GM19395 (cell line): ENCODE measurements around the gene NOA1.
"Not testable (repeated sequence)": the region's sequence is repeated elsewhere in the genome, so short reads cannot be mapped to it uniquely, and the experiment has no call there.

Source experiments
- ATAC-seq: cut with Tn5 transposase; IDR thresholded peaks from one replicate; pipeline ENCODE4 v1.9.1; 2021; ENCODE audit warnings: mild to moderate bottlenecking, moderate library complexity; ENCODE audit not compliant: unreplicated experiment

Gene NOA1

DNA sequence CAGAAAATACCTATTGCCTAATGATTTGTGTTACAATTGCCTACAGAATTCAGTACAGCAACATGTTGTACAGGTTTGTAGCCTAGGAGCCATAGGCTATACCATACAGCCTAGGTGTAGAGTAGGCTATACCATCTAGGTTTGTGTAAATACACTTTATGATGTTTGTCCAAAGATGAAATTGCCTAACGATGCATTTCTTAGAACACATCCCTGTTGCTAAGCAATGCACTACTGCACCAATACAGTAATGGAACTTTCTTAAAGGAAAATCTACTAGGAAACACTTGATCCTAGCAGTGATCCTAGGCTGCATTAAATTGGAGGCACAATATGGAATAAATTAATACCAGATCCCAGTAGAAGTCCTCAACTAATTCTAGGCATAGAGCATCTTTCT, 18.3 kb downstream of the NOA1 start:
- no peak for ATAC-seq

DNA sequence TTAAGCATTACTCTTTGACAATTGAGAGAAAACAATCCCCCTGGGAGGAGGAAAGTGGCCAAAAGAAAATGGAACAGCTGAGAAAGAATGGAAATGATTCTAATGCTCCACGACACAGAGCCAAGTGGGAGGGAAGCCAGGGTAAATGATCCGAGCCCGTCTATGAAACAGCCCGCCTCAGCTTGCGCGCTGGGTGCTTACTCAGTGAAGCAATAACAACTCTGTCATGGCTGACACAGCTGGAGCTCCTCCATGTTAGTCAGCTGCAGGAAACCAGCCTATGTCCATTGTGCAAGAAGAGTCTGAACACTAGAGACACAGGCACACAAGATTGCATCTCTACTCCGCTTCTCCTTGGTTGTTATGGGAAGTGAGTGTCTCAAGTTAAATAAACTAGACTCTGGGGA, 19.3 kb downstream of the NOA1 start:
- ATAC-seq: no peak

DNA sequence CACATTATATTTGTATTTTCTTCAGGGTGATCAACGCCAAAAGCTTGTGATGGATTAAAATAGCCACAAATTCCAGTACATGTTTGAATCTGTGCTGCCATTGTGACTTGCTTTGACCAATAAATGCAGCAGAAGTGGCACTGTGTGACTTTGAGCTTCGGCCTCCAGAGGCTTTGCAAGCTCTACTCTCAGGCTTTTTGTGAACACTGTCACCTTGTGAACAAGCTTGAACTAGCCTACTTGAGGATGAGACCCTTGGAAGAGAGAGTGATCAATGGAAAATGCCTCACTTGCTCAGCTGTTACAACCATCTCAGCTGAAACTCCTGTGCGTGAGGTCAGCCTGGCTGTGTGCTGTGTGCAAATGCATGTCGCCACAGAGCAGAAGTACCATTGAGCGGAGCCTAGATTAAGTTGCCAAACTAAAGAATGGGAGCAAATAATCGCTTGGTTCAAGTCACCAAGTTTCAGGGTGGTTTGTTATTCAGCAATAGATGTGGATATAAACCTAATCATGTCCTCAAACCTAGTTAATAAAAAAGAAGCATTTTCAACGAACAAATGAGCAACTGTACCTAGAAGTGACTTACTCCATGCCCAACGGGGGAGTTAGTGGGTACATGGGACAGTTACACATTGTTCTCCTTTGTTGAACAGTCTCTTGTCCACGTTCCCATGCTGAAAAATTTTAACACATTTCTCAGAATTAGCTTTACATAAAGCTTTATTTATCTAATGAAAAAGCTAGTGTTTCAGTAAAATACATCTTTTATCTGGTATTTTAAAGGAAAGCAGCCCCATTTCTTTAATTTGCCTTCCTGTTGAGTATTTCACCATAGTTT, 23.5 kb downstream of the NOA1 start:
- ATAC-seq: no peak

DNA sequence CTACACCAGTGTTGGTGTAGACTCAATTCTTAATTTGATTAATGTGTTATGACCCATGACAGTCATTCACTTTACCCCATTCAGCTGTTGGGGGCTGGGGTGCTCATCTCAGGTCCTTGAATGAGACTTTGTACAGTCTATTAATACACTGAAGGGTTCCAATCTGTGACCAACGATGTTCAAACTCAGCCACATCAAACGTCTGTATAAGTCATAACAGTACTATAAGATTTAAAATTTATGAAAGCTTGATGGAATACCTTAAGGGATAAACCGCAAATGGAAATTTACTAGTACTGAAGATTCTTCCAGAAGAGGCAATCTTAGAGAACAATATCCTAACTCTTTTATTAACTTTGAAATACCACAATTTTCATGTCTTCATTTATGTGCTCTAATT, 36.0 kb downstream of the NOA1 start:
- no peak for ATAC-seq

DNA sequence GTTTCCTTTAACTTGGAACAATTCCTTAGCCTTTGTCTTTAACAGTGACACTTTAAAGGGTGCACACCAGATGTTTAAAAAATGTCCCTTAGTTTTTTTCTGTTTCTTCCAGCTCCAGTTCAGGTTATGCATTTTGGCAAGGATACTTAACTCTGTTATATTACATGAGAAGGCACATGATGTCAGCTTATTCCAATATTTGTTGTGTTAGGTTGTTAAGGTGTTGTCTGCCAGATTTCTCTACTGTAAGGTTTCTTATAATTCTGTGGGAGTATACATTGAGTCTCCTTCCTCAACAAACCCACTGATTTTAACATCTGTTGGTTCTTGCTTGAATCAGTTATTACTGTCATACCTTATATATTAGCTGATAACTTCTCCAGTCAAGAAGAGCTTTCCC, 36.4 kb downstream of the NOA1 start:
- no peak for ATAC-seq

DNA sequence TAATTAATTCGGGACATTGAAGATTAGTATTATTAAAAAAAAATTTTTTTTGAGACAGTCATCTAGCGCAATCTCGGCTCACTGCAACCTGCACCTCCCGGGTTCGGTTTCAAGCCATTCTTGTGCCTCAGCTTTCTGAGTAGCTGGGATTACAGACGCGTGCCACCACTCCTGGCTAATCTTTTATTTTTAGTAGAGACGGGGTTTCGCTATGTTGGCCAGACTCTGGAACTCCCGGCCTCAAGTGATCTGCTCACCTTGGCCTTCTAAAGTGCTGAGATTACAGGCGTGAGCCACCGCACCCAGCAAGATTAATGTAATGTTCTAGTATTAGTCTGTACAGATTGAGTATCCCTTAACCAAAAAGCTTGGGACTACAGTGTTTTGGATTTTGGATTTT, 37.0 kb downstream of the NOA1 start:
- no peak for ATAC-seq

DNA sequence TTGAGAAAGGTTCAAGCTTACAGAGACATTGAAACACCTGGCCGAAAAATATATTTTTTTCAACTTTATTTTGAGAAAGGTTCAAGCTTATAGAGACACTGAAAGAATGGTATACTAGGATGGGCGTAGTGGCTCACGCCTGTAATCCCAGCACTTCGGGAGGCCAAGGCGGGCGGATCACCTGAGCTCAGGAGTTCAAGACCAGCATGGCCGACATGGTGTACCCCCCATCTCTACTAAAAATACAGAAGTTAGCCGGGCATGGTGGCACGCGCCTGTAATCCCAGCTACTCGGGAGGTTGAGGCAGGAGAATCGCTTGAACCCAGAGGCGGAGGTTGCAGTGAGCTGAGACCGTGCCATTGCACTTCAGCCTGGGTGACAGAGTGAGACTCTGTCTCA, 37.6 kb downstream of the NOA1 start:
- not testable (repeated sequence) for ATAC-seq

DNA sequence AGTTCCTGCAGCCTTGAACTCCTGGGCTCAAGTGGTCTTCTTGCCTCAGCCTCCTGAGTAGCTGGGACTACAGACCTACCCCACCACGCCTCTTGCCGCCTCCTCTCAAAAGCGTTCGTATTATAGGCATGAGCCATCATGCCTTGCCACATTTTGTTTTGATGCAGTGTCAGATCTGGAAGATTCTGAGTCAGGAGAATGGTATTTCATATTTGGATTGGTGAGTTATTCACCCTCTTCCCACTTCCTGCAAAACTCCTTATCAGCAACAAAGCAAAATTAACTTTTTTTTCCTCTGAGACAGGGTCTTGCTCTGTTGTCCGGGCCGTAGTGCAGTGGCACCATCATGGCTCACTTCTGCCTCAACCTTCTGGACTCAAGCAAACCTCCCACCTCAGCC, 40.1 kb downstream of the NOA1 start:
- ATAC-seq: no peak

DNA sequence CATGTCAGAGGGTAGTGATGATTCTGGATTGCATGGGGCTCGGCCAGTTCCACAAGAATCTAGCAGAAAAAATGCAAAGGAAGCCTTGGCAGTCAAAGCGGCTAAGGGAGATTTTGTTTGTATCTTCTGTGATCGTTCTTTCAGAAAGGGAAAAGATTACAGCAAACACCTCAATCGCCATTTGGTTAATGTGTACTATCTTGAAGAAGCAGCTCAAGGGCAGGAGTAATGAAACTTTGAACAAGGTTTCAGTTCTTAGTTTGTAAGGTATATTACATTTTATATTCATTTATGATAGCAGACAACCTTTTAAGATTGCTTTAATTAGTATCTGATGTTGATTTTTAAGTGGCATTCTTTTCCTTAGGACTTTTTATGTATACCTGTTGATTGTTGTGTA, 45.5 kb downstream of the NOA1 start:
- ATAC-seq: peak; percentile 75

DNA sequence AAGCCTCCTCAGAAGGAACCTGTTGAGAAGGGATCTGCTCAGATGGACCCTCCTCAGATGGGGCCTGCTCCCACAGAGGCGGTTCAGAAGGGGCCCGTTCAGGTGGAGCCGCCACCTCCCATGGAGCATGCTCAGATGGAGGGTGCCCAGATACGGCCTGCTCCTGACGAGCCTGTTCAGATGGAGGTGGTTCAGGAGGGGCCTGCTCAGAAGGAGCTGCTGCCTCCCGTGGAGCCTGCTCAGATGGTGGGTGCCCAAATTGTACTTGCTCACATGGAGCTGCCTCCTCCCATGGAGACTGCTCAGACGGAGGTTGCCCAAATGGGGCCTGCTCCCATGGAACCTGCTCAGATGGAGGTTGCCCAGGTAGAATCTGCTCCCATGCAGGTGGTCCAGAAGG, 46.8 kb downstream of the NOA1 start:
- no peak for ATAC-seq

DNA sequence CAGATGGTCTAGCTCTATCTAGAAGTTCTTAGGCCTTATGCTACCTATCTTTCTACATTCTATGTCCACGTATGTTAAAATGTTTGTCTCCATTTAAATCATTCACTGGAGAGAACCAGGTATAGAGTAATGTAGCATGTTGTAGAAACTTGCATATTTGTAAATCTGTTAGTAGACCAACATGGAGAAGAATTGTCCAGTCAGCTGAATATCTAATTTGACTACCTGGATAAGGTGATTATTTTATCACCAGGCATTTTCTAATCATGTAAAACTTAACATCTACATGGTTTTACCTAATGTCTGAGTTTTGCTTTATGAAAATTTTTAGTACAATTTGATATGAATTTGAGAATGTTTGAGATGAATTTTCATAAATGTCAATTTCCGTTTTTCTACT, 50.2 kb downstream of the NOA1 start:
- no peak for ATAC-seq

DNA sequence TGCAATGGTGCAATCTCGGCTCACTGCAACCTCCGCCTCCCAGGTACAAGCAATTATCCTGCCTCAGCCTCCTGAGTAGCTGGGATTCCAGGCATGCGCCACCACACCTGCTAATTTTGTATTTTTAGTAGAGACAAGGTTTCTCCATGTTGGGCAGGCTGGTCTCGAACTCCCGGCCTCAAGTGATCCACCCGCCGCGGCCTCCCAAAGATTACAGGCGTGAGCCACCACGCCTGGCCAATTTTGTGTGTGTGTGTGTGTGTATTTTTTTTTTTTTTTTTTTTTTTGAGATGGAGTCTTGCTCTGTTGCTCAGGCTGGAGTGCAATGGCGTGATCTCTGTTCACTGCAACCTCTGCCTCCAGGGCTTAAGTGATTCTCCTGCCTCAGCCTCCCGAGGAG, 62.4 kb downstream of the NOA1 start:
- not testable (repeated sequence) for ATAC-seq

DNA sequence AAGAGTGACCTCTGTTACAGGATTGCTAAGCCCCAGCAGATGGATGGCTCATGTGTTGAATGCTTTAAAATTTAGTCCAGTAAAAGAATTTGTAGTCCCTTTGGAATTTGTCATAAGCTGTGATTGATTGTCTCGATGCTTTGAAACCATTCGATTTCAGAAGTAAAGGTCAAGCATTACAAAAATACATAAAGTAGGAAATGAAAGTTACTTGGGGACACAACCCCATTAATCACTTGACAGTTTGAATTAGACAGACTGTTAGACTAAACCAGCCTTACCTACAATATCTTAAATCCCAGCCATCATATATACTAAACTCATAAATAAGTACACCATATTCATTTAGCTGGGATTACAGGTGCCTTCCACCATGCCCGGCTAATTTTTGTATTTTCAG, 63.1 kb downstream of the NOA1 start:
- no peak for ATAC-seq
